ENCODE results near the gene TMEM221. TPM values are rescaled to one million over a fixed set of nuclear protein-coding genes. Genes with fewer than 3 reads are reported as not detected.
A peak's percentile ranks its signal among the peaks of the same experiment; 100 is the strongest.

TMEM221 gene
- total and polyA plus RNA-seq, 11 donors = 0.04 to 0.52 TPM; not detected in 9

DNA sequence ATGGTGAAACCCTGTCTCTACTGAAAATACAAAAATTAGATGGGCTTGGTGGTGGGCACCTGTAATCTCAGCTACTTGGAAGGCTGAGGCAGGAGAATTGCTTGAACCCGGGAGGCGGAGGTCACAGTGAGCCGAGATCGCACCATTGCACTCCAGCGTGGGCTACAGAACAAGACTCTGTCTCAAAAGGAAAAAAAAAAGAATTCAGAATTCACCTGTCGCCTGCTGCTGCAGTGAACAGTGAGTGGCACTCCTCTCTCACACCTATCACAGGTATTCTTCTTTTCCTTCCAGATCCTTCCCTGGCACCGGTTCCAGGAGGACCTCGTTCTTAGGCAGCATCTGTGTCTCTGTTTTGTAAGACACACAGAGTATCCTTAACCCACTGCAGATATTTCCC is 34.4 kb downstream of the TMEM221 start:
- WGBS, 4 donors = 88 to 95% (median 92%) methylated on average over 8 of the region's 8 CpGs
- DNase-seq = no peak
- no peak for ATAC-seq
- H3K27ac ChIP-seq = peak overlapping the region in 1 of 12 donors; percentile 50
- TF ChIP-seq POLR2A (IDR thresholded peaks at IDR 0.05) (no peak), CTCF (IDR thresholded peaks at IDR 0.05) (no peak)
- intact Hi-C loops (cut with DNase I) = no loop called here
- H3K9me3 ChIP-seq = no peaks in the 10 kb centered on the region
- H3K36me3 ChIP-seq = peaks cover 0 to 17% (median 0%) of the 10 kb centered on the region in 9 donors
- no peaks in the 10 kb centered on the region for H3K27me3 ChIP-seq
- peaks cover 0 to 29% (median 6%) of the 10 kb centered on the region in 12 donors for H3K4me1 ChIP-seq
- no peak overlapping the region for H3K4me3 ChIP-seq

GRCh38 chr19:17411801-17412200 is 36.7 kb downstream of the TMEM221 start:
- Histone ChIP-seq H3K4me1 (peaks cover 0 to 39% (median 8%) of the 10 kb centered on the region in 12 donors), H3K4me3 (no peak overlapping the region), H3K27ac (peak overlapping the region in 6 of 12 donors; percentile 25 to 76 (median 54)), H3K36me3 (peaks cover 0 to 17% (median 0%) of the 10 kb centered on the region in 9 donors), H3K9me3 (no peaks in the 10 kb centered on the region), H3K27me3 (no peaks in the 10 kb centered on the region)
- ATAC-seq (no peak), DNase-seq (no peak)
- no peak for TF ChIP-seq CTCF (IDR thresholded peaks at IDR 0.05)
- no peak for TF ChIP-seq POLR2A (IDR thresholded peaks at IDR 0.05)
- intact Hi-C loops (cut with DNase I) = no loop called here
- 80 to 85% (median 81%) methylated on average over 11 of the region's 11 CpGs for WGBS, 4 donors

- Histone ChIP-seq H3K36me3 (peaks cover 0 to 17% (median 0%) of the 10 kb centered on the region in 9 donors), H3K4me1 (peaks cover 0 to 54% (median 15%) of the 10 kb centered on the region in 12 donors), H3K27ac (no peak overlapping the region), H3K4me3 (no peak overlapping the region), H3K9me3 (no peaks in the 10 kb centered on the region), H3K27me3 (no peaks in the 10 kb centered on the region)
- WGBS, 4 donors = 96 to 97% (median 96%) methylated on average over 9 of the region's 9 CpGs
- no peak for ATAC-seq
- DNase-seq = no peak
- TF ChIP-seq POLR2A (IDR thresholded peaks at IDR 0.05) (no peak), CTCF (IDR thresholded peaks at IDR 0.05) (no peak)
- intact Hi-C loops (cut with DNase I) = no loop called here
Measured at GRCh38 chr19:17409990-17410389, 38.5 kb downstream of the TMEM221 start.

DNA sequence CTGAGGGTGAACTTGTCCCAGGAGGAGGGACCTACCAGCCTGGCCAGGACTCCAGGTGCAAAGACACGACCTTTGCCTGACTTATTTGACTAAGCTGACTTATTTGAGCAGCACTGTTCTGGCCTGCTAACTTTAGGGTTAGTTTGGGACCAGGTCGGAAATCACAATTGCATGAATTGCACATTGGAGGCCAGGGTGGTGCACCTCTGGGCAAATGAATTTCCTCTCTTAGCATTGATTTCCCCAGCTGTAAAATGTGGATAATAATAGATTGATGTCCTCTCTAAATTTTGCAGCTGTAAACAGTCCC is 41.6 kb downstream of the TMEM221 start:
- peak overlapping the region; percentile 5 to 97 (median 84) for H3K27ac ChIP-seq
- no peak for DNase-seq
- WGBS, 4 donors = 42 to 54% (median 46%) methylated on average over 2 of the region's 2 CpGs

More for the DNA sequence above, 41.6 kb downstream of the TMEM221 start:
- TF ChIP-seq POLR2A (IDR thresholded peaks at IDR 0.05) (no peak), CTCF (IDR thresholded peaks at IDR 0.05) (no peak)
- no peak for ATAC-seq
- peaks cover 0 to 13% (median 0%) of the 10 kb centered on the region in 9 donors for H3K36me3 ChIP-seq
- peaks cover 0 to 39% (median 7%) of the 10 kb centered on the region in 12 donors for H3K4me1 ChIP-seq
- intact Hi-C loops (cut with DNase I) = no loop called here
- no peaks in the 10 kb centered on the region for H3K27me3 ChIP-seq
- H3K4me3 ChIP-seq = peak overlapping the region; percentile 2 to 83 (median 51)
- no peaks in the 10 kb centered on the region for H3K9me3 ChIP-seq

All from heart left ventricle (tissue), 16 donors.